ENCODE measurements around the gene DNAH1. TPM values are rescaled to one million over a fixed set of nuclear protein-coding genes. Genes with fewer than 3 reads are reported as not detected.

DNAH1 gene
- total RNA-seq, 2 experiments from 2014 or later: 5.8 to 14.2 TPM

GRCh38 chr3:52429779-52430415 lies 113.8 kb downstream of the DNAH1 start:
- Histone ChIP-seq H3K4me2 (ENCODE audit: low read length) (no peak overlapping the region), H3K9me2 (ENCODE audit: insufficient read depth, low read length) (no peaks in the 10 kb centered on the region), H2AFZ (ENCODE audit: low read length) (no peak overlapping the region), H3K4me1 (ENCODE audit: insufficient read depth, low read length, poor library complexity, severe bottlenecking) (peaks cover under 1% of the 10 kb centered on the region), H4K20me1 (ENCODE audit: insufficient read depth, low read length) (no peaks in the 10 kb centered on the region), H3K36me3 (ENCODE audit: insufficient read depth, low read length) (no peaks in the 10 kb centered on the region), H3K79me2 (ENCODE audit: insufficient read depth, low read depth, low read length) (no peaks in the 10 kb centered on the region), H3K9me3 (ENCODE audit: low read length) (no peaks in the 10 kb centered on the region), H3K4me3 (ENCODE audit: low read depth, low read length, poor library complexity, severe bottlenecking) (no peak overlapping the region), H3K27ac (ENCODE audit: low read depth, low read length, poor library complexity, severe bottlenecking) (no peak overlapping the region)
- intact Hi-C loops (cut with micrococcal nuclease; ENCODE audit: unreplicated experiment): no loop called here
- DNase-seq (ENCODE audit: low spot score): no peak
- TF ChIP-seq CTCF (conservative IDR thresholded peaks at IDR 0.05; ENCODE audit: low read length): no peak
- BruUV-seq (replicated peaks): no TSS peak
- POLR2A ChIA-PET: no interaction called here
- CTCF ChIA-PET (ENCODE audit: unreplicated experiment): no interaction called here

GRCh38 chr3:52430416-52430810 lies 114.3 kb downstream of the DNAH1 start:
- no peak overlapping the region for H3K4me2 ChIP-seq (ENCODE audit: low read length)
- no peak overlapping the region for H3K4me3 ChIP-seq (ENCODE audit: low read depth, low read length, poor library complexity, severe bottlenecking)
- no peaks in the 10 kb centered on the region for H3K9me3 ChIP-seq (ENCODE audit: low read length)
- no peak for DNase-seq (ENCODE audit: low spot score)
- no peak for TF ChIP-seq CTCF (conservative IDR thresholded peaks at IDR 0.05; ENCODE audit: low read length)
- TF ChIP-seq EZH2phosphoT487 (IDR thresholded peaks at IDR 0.05; ENCODE audit: borderline replicate concordance, low read depth, low read length): no peak
- H3K79me2 ChIP-seq (ENCODE audit: insufficient read depth, low read depth, low read length): no peaks in the 10 kb centered on the region
- H3K36me3 ChIP-seq (ENCODE audit: insufficient read depth, low read length): no peaks in the 10 kb centered on the region
- no peaks in the 10 kb centered on the region for H3K9me2 ChIP-seq (ENCODE audit: insufficient read depth, low read length)
- H3K4me1 ChIP-seq (ENCODE audit: insufficient read depth, low read length, poor library complexity, severe bottlenecking): peaks cover 6% of the 10 kb centered on the region
- no peak overlapping the region for H2AFZ ChIP-seq (ENCODE audit: low read length)
- CTCF ChIA-PET (ENCODE audit: unreplicated experiment): no interaction called here
- no peaks in the 10 kb centered on the region for H4K20me1 ChIP-seq (ENCODE audit: insufficient read depth, low read length)
- BruUV-seq (replicated peaks): no TSS peak
- POLR2A ChIA-PET: no interaction called here
- intact Hi-C loops (cut with micrococcal nuclease; ENCODE audit: unreplicated experiment): no loop called here
- H3K27ac ChIP-seq (ENCODE audit: low read depth, low read length, poor library complexity, severe bottlenecking): no peak overlapping the region

GRCh38 chr3:52431459-52432223 lies 115.5 kb downstream of the DNAH1 start:
- TF ChIP-seq EZH2phosphoT487 (IDR thresholded peaks at IDR 0.05; ENCODE audit: borderline replicate concordance, low read depth, low read length) (no peak), CTCF (conservative IDR thresholded peaks at IDR 0.05; ENCODE audit: low read length) (no peak)
- no peaks in the 10 kb centered on the region for H3K9me2 ChIP-seq (ENCODE audit: insufficient read depth, low read length)
- ChIA-PET CTCF (ENCODE audit: unreplicated experiment) (interaction anchor here (0.6 to 0.8 kb wide), 4 partner anchors 12 to 86 kb away, joined by 3 to 4 read pairs (median 3); no protein-coding TSS in a partner anchor), POLR2A (interaction anchor here (0.9 to 1.2 kb wide), 2 partner anchors 9 to 153 kb away, joined by 3 to 6 read pairs; partner anchors contain the start of gene WDR82)
- intact Hi-C loops (cut with micrococcal nuclease; ENCODE audit: unreplicated experiment): no loop called here
- no peak overlapping the region for H3K4me3 ChIP-seq (ENCODE audit: low read depth, low read length, poor library complexity, severe bottlenecking)
- H3K27ac ChIP-seq (ENCODE audit: low read depth, low read length, poor library complexity, severe bottlenecking): no peak overlapping the region
- H3K36me3 ChIP-seq (ENCODE audit: insufficient read depth, low read length): no peaks in the 10 kb centered on the region
- no peaks in the 10 kb centered on the region for H3K9me3 ChIP-seq (ENCODE audit: low read length)
- no peak overlapping the region for H3K4me2 ChIP-seq (ENCODE audit: low read length)
- no peaks in the 10 kb centered on the region for H3K79me2 ChIP-seq (ENCODE audit: insufficient read depth, low read depth, low read length)
- BruUV-seq (replicated peaks): no TSS peak
- DNase-seq (ENCODE audit: low spot score): no peak
- no peaks in the 10 kb centered on the region for H4K20me1 ChIP-seq (ENCODE audit: insufficient read depth, low read length)
- peaks cover 8% of the 10 kb centered on the region for H3K4me1 ChIP-seq (ENCODE audit: insufficient read depth, low read length, poor library complexity, severe bottlenecking)
- H2AFZ ChIP-seq (ENCODE audit: low read length): no peak overlapping the region
